Subcutaneous abdominal adipose tissue (tissue), 5 donors: ENCODE data around the gene MRPS34.

Experiments used
- H3K27ac ChIP-seq: one replicate; pipeline ENCODE4 v1.7.0; 2013; ENCODE audit warnings: low read depth, mild to moderate bottlenecking, inconsistent platforms, low read length, moderate library complexity
- H3K27me3 ChIP-seq, 5 donors: one replicate each; pipeline ENCODE4 v1.7.0; 2013; ENCODE audit warnings: low read length in 5 of 5, inconsistent platforms in 1 of 5; ENCODE audit not compliant: control insufficient read depth in 5 of 5, insufficient read depth in 4 of 5
- H3K36me3 ChIP-seq, 5 donors: one replicate each; pipeline ENCODE4 v1.7.0; 2013; ENCODE audit warnings: low read length in 5 of 5; ENCODE audit not compliant: control insufficient read depth in 5 of 5, insufficient read depth in 5 of 5
- H3K4me1 ChIP-seq, 5 donors: one replicate each; pipeline ENCODE4 v1.7.0; 2013; ENCODE audit warnings: low read length in 5 of 5, mild to moderate bottlenecking in 3 of 5, moderate library complexity in 1 of 5; ENCODE audit not compliant: control insufficient read depth in 5 of 5, insufficient read depth in 5 of 5
- H3K4me3 ChIP-seq, 5 donors: one replicate each; pipeline ENCODE4 v1.7.0; 2013; ENCODE audit warnings: low read length in 5 of 5, low read depth in 1 of 5
- H3K9ac ChIP-seq, 5 donors: one replicate each; pipeline ENCODE4 v1.7.0; 2013; ENCODE audit warnings: low read length in 5 of 5, mild to moderate bottlenecking in 4 of 5, moderate library complexity in 3 of 5
- H3K9me3 ChIP-seq, 5 donors: one replicate each; pipeline ENCODE4 v1.7.0; 2013; ENCODE audit warnings: low read length in 5 of 5; ENCODE audit not compliant: control insufficient read depth in 5 of 5
- donor health status: healthy.
- donor health status: healthy.
- donor health status: healthy.
- donor health status: healthy.
- donor health status: healthy.

Gene MRPS34

GRCh38 chr16:1772908-1773702 lies at the start of gene MRPS34:
TSS of gene MRPS34 (minus strand) at chr16:1773134. CDS start at chr16:1773119, 15 bp downstream.
- H3K27ac ChIP-seq: peak within 1 kb of the TSS; percentile 62
- H3K36me3 ChIP-seq: peaks cover 0 to 45% (median 38%) of the 10 kb centered on the region in 5 donors
- H3K9me3 ChIP-seq: no peaks in the 10 kb centered on the region
- H3K4me1 ChIP-seq: peaks cover 7 to 45% (median 40%) of the 10 kb centered on the region in 5 donors
- H3K9ac ChIP-seq: peak within 1 kb of the TSS; percentile 26 to 91 (median 88)
- no peaks in the 10 kb centered on the region for H3K27me3 ChIP-seq
- peak within 1 kb of the TSS; percentile 73 to 96 (median 90) for H3K4me3 ChIP-seq

- Histone ChIP-seq H3K9ac (no peak overlapping the region), H3K4me3 (no peak overlapping the region), H3K9me3 (no peaks in the 10 kb centered on the region), H3K36me3 (peaks cover 0 to 55% (median 52%) of the 10 kb centered on the region in 5 donors), H3K27ac (no peak overlapping the region), H3K27me3 (no peaks in the 10 kb centered on the region), H3K4me1 (peaks cover 0 to 23% (median 16%) of the 10 kb centered on the region in 5 donors)
Observed at GRCh38 chr16:1821861-1822611, 49.1 kb upstream of the MRPS34 start.

- H3K4me1 ChIP-seq: peaks cover 0 to 21% (median 14%) of the 10 kb centered on the region in 5 donors
Observed at GRCh38 chr16:1820946-1821290, 48.0 kb upstream of the MRPS34 start.

GRCh38 chr16:1820096-1820945 lies 47.4 kb upstream of the MRPS34 start:
- Histone ChIP-seq H3K27me3 (no peaks in the 10 kb centered on the region), H3K27ac (no peak overlapping the region), H3K36me3 (peaks cover 0 to 70% (median 66%) of the 10 kb centered on the region in 5 donors), H3K4me3 (no peak overlapping the region), H3K9ac (no peak overlapping the region), H3K4me1 (peaks cover 0 to 15% (median 8%) of the 10 kb centered on the region in 5 donors), H3K9me3 (no peaks in the 10 kb centered on the region)

More at GRCh38 chr16:1820946-1821290, 48.0 kb upstream of the MRPS34 start:
- no peak overlapping the region for H3K27ac ChIP-seq
- H3K9me3 ChIP-seq: no peaks in the 10 kb centered on the region
- H3K4me3 ChIP-seq: no peak overlapping the region
- H3K36me3 ChIP-seq: peaks cover 0 to 66% (median 62%) of the 10 kb centered on the region in 5 donors
- no peak overlapping the region for H3K9ac ChIP-seq
- H3K27me3 ChIP-seq: no peaks in the 10 kb centered on the region

GRCh38 chr16:1819611-1820010 lies 46.7 kb upstream of the MRPS34 start:
- Histone ChIP-seq H3K36me3 (peaks cover 0 to 75% (median 68%) of the 10 kb centered on the region in 5 donors), H3K4me3 (no peak overlapping the region), H3K9me3 (no peaks in the 10 kb centered on the region), H3K27ac (no peak overlapping the region), H3K9ac (no peak overlapping the region), H3K4me1 (peaks cover 0 to 9% (median 4%) of the 10 kb centered on the region in 5 donors), H3K27me3 (no peaks in the 10 kb centered on the region)

GRCh38 chr16:1818873-1819525 lies 46.1 kb upstream of the MRPS34 start:
- Histone ChIP-seq H3K27me3 (no peaks in the 10 kb centered on the region), H3K27ac (no peak overlapping the region), H3K9ac (no peak overlapping the region), H3K4me1 (peaks cover 0 to 4% (median 0%) of the 10 kb centered on the region in 5 donors), H3K9me3 (no peaks in the 10 kb centered on the region), H3K4me3 (no peak overlapping the region), H3K36me3 (peaks cover 0 to 76% (median 69%) of the 10 kb centered on the region in 5 donors)

- H3K4me1 ChIP-seq: no peaks in the 10 kb centered on the region
- H3K9ac ChIP-seq: no peak overlapping the region
- peaks cover 0 to 83% (median 75%) of the 10 kb centered on the region in 5 donors for H3K36me3 ChIP-seq
- no peak overlapping the region for H3K4me3 ChIP-seq
- H3K27me3 ChIP-seq: no peaks in the 10 kb centered on the region
- no peak overlapping the region for H3K27ac ChIP-seq
- H3K9me3 ChIP-seq: no peaks in the 10 kb centered on the region
Observed at GRCh38 chr16:1818204-1818872, 45.4 kb upstream of the MRPS34 start.

GRCh38 chr16:1817716-1818115 lies 44.8 kb upstream of the MRPS34 start:
- Histone ChIP-seq H3K27ac (no peak overlapping the region), H3K4me1 (no peaks in the 10 kb centered on the region), H3K9me3 (no peaks in the 10 kb centered on the region), H3K9ac (no peak overlapping the region), H3K36me3 (peaks cover 0 to 84% (median 76%) of the 10 kb centered on the region in 5 donors), H3K27me3 (no peaks in the 10 kb centered on the region), H3K4me3 (no peak overlapping the region)

GRCh38 chr16:1817276-1817589 lies 44.3 kb upstream of the MRPS34 start:
- no peaks in the 10 kb centered on the region for H3K27me3 ChIP-seq
- no peaks in the 10 kb centered on the region for H3K9me3 ChIP-seq
- H3K4me3 ChIP-seq: no peak overlapping the region
- no peaks in the 10 kb centered on the region for H3K4me1 ChIP-seq
- no peak overlapping the region for H3K9ac ChIP-seq
- peaks cover 0 to 80% (median 71%) of the 10 kb centered on the region in 5 donors for H3K36me3 ChIP-seq
- H3K27ac ChIP-seq: no peak overlapping the region
